HTERT RPE-1 (cell line): Measurements from ENCODE around the gene KLK7.
"Not testable (repeated sequence)": the region's sequence is repeated elsewhere in the genome, so short reads cannot be mapped to it uniquely, and the experiment has no call there.

ENCODE experiments used
- in situ Hi-C: fragments of 300-500 bp; cut with MboI; formaldehyde crosslinking; loops from 4 replicates; pipeline ENCODE4 v1.14.3; 2020; ENCODE audit warnings: low sequenced_read_pairs

The KLK7 gene

DNA sequence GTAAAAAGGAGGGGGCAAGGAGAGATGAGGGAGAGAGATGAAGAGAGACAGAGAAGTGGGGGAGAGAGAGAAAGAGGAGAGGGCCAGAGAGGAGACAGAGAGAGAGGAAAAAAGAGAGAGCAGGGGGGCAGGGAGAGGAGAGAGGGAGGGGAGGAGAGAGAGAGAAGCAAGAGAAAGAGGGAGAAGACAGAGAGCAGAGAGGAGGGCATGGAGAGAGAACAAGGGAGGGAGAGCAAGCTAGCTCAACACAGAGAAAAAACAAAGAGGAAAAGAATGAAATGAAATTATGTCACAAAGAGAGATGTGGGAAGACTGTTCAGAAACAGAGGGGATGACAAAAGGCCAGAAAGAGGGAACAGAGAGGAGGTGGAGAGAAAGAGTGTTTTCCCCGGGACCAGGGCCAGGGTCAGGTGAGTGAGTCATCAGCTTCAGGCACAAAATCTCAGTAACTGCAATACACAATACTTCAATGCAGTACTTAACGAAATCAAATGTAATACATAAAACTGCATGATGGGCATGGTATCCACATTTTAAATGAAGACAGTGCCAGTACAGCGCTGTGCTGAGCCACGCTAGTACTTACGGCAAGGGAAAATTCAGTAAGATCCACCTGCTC is 4.8 kb downstream of the KLK7 start:
- in situ Hi-C loops = no loop called here

DNA sequence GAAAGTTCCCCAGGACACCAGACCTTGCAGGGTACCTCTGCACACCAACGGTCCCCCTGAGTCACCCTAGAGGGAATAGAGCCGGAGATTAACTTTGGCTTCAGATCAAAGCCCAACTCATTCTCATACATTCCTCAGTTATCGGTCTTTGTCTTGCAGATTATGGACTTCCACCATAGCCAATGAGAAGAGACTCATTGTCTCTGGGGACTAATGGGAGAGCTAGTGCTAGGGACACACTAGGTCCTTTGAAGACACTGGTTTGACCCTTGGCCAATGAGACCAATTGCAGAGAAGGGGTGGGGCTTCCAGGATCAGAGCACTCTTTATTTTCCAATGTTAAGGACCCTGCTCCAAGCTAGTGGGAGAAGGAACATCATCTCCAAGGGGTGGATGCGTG is 6.1 kb downstream of the KLK7 start:
- in situ Hi-C loops = no loop called here

- in situ Hi-C loops = no loop called here
Observed at GRCh38 chr19:50975766-50976165, 8.0 kb downstream of the KLK7 start.

DNA sequence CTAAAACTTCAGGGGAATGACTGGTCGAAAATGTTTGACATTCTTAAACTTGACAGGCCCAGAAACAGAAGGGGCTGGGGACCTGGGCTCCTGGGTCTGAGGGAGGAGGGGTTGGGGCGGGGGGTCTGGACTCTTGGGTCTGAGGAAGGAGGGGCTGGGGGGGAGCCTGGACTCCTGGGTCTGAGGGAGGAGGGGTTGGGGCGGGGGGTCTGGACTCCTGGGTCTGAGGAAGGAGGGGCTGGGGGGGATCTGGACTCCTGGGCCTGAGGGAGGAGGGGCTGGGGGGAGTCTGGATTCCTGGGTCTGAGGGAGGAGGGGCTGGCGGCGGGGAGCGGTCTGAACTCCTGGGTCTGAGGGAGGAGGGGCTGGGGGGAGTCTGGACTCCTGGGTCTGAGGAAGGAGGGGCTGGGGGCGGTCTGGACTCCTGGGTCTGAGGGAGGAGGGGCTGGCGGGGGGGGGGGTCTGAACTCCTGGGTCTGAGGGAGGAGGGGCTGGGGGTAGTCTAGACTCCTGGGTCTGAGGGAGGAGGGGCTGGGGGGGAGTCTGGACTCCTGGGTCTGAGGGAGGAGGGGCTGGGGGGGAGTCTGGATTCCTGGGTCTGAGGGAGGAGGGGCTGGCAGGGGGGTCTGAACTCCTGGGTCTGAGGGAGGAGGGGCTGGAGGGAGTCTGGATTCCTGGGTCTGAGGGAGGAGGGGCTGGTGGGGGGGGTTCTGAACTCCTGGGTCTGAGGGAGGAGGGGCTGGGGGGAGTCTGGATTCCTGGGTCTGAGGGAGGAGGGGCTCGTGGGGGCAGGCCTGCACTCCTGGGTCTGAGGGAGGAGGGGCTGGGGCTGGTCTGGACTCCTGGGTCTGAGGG is 8.8 kb downstream of the KLK7 start:
- in situ Hi-C loops = no loop called here

GRCh38 chr19:50972795-50973376 is 10.8 kb downstream of the KLK7 start:
- in situ Hi-C loops = no loop called here

- in situ Hi-C loops = not testable (repeated sequence)
Observed at GRCh38 chr19:50969810-50970209, 13.9 kb downstream of the KLK7 start.

DNA sequence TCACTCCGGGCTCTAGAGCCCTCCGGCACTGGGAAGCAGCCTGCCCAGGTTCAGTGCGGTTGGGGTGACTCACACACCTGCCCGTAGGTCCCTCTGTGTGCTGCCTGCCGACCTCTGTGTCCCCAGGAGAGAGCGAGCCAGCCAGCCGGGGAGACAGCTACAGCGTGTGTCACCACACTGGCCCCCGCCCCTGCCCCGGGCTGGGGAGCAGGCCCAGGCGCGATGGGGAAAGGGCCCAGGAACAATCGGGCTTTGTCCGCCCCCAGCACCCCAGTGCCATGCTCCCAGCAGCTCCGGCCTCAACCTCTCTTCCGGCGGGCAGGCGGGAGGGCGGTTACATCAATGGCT is 14.3 kb downstream of the KLK7 start, which contains the start of gene KLK6:
TSS of gene KLK6 (minus strand) at position 179 of the 348 bp plus-strand sequence. CDS start 1,487 bp downstream, outside the sequence.
- in situ Hi-C loops = no loop called here

DNA sequence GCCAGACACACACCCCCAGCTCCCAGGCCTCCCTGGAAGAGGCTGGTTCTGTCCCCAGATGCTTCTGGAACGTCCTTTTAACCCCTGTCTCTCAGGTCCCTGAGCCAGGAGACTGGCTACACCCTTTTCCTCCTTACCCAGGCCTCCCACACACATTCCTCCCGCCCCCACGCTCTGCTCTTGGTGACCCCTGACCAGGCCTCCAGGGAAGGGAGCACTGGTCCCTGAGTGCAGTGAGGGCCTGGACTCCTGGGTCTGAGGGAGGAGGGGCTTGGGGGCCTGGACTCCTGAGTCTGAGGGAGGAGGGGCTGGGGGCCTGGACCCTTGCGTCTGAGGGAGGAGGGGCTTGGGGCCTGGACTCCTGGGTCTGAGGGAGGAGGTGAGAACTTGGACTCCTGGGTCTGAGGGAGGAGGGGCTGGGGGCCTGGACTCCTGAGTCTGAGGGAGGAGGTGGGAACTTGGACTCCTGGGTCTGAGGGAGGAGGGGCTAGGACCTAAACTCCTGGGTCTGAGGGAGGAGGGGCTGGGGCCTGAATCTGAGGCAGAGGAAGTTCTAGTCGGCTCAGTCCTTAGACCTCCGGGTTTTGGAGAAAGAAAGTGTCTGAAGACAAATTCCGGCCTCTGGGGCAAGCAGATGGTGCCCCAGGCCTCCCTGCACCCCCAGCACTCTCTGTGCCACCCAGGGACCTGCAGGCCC is 14.9 kb downstream of the KLK7 start:
- in situ Hi-C loops = no loop called here

DNA sequence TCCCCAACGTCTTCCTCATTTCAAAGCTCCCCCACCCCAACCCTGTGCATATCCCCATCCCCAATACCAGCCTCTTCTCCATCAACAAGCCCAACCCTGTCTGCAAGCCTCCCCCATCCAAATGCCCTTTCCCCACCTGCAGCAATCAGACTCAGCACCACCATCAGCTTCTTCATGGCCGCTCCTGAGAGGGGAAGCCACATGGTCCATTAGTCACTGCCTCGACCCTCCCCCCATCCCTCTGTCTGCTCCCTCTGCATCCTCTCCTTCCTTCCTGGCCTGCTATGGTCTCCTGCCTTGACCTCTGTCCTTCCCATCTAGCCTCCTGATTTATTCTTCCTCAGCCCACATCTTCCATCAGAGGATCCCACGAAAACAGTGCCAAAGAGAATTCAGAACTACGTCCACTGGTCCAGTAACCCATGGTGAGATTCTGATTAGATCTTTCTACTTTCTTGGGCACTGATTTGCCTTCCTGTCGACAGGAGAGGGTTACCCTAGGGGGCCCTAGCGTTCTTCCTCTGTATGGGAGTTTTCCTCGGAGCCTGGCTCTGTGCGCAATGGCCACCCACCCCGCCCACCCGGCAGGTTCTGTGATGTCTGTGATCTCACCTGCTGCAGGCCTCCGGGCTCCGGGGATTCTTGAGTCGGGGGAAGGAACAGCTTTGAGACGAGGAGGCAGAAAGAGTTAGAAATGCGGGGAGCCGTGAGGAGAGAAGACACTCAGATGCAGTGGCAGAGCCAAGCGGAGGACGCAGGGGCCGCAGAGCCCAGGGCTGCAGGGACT is 15.6 kb downstream of the KLK7 start:
- in situ Hi-C loops = no loop called here

- in situ Hi-C loops = no loop called here
Observed at GRCh38 chr19:50964266-50964665, 19.5 kb downstream of the KLK7 start.

- in situ Hi-C loops = no loop called here
Observed at GRCh38 chr19:50963381-50963780, 20.3 kb downstream of the KLK7 start.

GRCh38 chr19:50962245-50962644 is 21.5 kb downstream of the KLK7 start:
- in situ Hi-C loops = no loop called here

- in situ Hi-C loops = no loop called here
Observed at GRCh38 chr19:50959731-50960500, 23.8 kb downstream of the KLK7 start.

DNA sequence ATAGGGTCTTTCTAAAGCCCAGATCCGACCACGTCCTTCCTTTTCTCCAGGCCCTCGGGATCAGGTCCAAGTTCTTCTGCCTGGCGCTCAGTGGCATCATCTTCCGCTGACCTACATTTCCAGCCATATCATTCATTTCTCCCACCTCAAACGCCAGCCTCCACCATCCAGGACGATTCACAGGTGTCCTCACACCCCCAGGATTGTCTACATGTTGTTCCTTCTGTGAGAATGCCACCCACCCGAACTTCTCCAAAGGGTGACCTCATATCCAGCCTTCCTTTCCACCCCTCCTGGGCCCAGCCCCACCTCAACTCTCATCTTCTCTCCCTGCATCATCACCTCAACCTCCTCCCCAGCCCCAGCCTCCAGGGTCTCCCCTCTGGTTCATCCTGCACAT is 26.1 kb downstream of the KLK7 start:
- in situ Hi-C loops = no loop called here

DNA sequence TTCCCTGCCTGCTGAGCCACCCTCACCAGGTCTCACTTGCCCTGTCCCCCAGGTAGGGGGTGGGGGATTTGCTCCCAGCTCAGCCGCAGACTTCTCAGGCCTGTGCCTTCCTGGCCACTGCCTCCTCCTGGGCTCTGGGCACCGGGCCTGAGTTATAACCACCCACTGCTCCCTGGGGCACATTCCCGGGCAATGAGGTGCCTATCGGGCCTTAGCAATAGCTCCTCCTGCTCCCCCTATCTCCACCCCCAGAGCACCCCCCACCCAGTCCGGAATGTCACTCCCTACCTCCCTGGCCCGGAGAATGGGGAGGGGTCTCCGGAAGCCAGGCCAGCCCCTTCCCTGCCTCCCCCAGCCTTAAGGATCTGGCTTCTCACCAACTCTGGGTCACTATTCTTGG is 30.8 kb downstream of the KLK7 start, which contains the start of gene KLK5:
TSS of gene KLK5 (minus strand) at position 129 of the 400 bp plus-strand sequence. CDS start 381 bp downstream, outside the sequence.
- in situ Hi-C loops = no loop called here

GRCh38 chr19:50949861-50950260 is 33.9 kb downstream of the KLK7 start:
- in situ Hi-C loops = no loop called here

GRCh38 chr19:50947123-50947522 is 36.6 kb downstream of the KLK7 start:
- in situ Hi-C loops = no loop called here

DNA sequence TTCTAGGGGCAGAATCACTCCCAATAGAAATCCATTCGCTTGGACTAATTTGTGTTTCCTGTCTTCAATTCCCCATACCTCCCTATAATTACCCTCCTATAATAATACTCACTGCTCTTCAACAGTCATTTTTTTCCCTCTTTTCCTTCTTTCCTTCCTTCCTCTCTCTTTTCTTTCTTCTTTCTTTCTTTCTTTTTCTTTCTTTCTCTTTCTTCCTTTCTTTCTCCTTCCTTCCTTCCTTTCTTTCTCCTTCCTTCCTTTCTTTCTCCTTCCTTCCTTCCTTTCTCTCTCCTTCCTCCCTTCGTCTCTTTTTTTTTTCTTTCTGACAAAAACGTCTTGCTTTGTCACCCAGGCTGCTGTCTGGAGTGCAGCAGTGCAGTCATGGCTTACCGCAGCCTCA is 38.9 kb downstream of the KLK7 start:
- in situ Hi-C loops = no loop called here

- in situ Hi-C loops = no loop called here
Observed at GRCh38 chr19:50943074-50943828, 40.5 kb downstream of the KLK7 start.
